GM21786 (cell line): Measurements from ENCODE around the gene TMEM169.

Experiments used
- ATAC-seq: cut with Tn5 transposase; IDR thresholded peaks from one replicate; pipeline ENCODE4 v1.9.1; 2021; ENCODE audit not compliant: unreplicated experiment

TMEM169 gene, protein sequence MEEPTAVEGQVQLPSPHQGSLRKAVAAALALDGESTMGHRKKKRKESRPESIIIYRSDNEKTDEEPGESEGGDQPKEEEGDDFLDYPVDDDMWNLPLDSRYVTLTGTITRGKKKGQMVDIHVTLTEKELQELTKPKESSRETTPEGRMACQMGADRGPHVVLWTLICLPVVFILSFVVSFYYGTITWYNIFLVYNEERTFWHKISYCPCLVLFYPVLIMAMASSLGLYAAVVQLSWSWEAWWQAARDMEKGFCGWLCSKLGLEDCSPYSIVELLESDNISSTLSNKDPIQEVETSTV

DNA sequence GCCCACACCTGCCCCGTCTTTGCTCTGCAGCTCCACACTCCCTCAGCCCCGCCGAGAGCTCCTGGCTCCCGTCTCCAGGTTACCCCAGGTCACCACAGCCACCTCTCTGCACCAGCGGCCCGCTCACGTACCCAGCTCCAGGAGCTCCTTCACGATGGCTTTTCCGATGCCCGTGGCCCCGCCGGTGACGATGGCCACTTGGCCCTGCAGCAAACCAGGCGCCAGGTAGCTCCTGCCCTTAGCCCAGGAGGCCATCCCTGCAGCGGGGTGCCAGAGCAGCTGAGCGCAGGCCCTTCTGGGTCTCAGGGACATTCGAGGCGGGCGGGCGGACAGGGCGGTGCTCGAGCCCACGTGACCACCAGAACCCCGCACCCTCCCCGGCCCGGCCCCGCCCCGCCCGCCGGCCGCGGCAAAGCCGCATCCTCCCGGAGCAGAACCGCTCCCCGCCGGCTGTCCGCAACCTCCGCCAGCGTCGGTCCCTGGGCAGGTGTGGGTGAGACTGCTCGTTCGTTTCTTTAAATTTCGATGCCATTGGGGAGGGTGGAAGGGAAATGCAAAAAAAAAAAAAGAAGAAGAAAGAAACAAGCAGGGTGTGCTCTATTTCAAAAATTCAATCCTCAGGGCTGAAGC, at the start of gene TMEM169, which contains the start of gene PECR:
TSS of gene TMEM169 (plus strand) at position 433 of the 630 bp plus-strand sequence. CDS start 14,045 bp downstream, outside the sequence.
TSS of gene PECR (minus strand) at position 323 of the 630 bp plus-strand sequence. CDS start at position 255, 68 bp downstream.
- peak; percentile 92 for ATAC-seq

DNA sequence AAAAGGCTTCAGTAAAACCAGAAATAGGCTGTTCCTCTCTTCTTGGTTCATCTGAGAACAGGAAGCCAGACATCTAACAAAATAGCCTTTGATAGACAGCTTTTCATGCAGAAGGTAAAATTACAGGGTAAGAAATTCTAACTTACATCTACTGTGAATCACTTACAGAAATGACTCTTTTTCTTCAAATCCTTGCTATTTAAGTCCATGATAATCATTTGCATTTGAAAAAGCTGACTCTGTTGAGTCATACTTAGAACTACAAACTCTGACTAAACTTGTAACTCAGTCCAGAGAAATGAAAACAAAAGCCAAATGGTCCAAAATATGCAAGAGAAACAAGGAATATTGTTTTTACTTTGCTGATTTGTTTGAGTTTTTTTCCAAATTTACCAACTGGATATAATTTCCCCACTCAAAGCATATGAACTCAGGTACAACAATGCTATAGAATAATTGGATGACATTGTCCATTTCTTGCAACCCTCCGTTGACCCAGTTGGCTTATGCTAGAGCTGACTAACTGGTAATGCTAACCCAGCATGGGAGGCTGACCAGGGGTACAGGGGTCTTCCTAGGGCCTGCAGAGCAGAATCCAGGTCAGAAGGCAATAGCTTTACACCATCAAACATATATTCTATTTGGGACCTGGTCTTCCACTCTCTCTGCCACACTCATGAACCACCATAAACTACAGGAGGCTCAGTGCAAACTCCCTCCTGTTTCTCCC, 49.6 kb upstream of the TMEM169 start:
- ATAC-seq: peak; percentile 79

DNA sequence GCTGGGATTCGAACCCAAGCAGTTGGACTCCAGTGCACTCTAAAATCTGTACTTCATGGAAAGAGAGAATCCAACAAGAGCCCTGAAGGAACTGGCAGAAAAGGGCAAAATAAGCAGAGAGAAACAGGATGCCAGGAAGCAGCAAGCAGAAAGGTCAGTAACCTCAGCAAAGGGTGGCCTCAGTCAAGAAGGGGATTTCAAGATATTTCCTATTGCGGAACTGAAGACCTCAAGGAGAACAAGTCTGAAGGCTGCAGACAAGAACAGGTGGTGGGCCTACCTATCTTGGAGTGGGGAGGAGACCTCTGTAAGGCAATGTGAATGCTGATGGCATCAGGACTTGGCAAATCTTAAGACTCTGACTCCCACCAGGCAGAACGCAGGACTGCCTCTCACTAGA, 48.3 kb upstream of the TMEM169 start:
- ATAC-seq: peak; percentile 31

DNA sequence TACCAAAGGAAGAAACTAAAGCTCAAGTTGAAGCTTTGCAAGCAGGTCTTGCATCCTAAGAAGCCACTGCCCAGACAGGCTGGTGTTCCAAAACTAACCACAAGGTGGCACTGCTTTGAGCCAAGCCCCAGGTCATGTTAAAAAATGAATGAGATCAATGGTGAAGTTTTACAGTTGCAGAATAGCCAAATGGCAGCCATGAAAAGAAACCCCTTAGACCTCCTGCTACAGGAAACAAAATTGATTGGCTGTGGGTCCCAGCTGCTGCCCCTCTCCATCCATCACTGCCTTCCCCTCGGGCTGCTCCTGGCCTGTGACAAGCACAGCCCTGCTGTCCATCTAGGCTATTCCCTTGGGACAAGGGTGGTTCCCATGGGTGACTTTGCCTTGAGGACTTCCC, 47.7 kb upstream of the TMEM169 start:
- ATAC-seq: peak; percentile 32

DNA sequence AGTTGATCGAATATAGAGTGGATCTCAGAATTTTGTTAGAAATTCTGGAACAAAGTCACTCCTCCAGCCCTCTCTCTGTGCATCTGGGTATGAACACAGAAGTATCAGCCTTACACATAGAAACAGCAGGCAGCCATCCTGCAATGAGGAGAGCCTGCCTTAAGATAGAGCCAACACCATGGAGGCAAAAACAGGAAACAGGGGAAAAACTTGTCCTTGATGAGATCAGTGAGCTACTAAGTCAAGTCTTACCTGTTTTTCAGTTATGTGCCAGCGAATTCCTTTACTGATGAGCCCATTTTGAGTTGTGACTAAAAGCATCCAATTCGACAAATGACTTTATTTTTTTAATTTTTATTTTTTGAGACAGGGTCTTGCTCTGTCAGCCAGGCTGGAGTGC, 41.8 kb upstream of the TMEM169 start:
- ATAC-seq: no peak

DNA sequence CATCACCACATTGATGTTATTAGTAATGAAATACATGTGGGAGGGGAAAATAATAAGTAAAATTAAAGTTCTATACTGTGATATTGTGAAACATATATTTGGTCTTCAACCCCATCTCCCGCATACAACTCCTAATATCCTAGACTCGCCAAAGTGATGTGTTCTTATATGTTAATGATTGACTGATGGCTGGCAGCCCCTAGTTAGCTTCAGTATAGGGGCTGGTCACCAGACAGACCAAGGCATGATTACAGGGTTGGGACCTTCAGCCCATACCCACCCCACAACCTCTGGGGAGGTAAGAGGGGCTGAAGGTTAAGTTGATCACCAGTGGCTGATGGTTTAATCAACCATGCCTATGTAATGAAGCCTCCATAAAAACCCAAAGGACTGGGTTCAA, 40.3 kb upstream of the TMEM169 start:
- no peak for ATAC-seq

DNA sequence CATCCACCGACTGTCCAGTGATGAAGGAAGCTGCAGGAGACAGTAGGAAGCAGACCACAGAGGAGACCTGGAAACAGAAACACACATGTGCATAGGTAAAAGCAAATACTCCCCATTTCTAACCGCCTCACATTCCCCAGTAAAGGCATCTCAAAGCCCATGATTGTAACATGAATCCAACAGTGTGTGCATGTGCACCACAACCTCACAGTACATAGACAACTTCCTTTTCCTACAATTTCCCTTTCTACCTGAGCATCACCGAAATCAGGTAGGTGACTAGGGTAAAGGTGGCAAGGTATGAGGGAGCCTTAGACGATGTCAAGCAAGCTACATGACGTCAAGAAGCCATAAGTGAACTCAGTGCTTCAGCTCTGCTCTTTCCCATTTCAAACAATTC, 37.8 kb upstream of the TMEM169 start:
- ATAC-seq: no peak

DNA sequence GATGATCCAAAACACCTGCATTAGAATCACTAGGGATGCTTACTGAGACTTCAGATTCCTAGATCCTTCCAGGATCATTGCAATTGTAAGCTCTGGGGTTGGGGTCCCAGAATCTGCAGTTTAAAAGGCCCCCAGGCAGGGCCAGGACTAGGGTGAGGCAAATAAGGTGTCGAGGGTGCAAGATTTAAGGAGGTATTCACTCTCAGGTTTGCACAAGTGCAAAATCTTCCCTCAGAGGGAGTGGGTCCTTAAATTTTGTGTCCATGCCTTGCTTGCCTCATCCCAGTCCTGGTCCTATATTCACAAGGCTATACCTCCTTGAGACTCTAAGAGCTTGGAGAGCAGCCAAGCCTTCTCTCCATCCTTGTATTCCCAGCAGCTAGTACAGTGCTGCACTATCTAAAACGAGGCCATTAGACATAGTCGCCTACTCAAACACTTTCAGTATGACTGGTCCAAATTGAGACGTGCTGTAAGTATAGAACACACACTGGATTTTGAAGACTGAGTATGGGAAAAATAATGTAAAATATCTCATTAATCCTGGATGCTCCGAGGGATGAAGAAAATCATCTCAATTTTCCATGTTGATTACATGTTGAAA, 36.7 kb upstream of the TMEM169 start:
- peak; percentile 99 for ATAC-seq

DNA sequence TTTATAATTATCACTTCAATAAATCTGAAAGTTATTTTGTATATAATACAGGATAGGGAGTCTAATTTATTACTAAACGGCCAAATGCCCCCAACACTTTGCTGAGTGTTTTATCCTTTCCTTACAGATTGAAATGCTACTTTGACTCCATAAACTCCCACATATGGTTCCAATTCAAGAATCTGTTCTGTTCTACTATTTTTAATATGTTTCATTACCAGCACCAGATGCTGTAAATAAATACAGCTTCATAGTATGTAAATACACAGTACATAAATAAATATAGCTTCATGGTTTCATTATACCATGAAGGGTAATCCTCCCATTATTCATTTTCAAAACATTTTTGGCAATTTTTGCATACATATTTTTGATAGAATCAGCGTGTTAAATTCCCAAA, 34.3 kb upstream of the TMEM169 start:
- ATAC-seq: no peak

DNA sequence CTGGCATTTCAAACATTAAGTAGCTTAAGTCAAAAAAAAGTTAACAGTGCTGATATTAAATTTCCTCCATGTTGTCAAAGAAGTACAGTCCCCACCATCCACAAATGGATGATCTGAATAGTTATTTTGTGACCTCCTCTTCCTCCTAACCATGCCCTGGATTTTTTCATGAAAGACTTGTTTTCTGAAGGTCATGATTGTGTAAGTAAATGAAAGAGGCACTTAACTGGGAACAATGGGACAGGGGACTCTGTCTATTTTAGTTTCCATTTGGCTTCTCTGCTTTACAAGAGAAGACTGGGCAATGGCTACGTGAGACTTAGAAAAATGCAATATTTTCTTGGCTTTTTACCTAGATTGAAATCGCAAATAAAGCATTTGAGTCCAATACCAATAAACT, 32.3 kb upstream of the TMEM169 start:
- ATAC-seq: no peak

DNA sequence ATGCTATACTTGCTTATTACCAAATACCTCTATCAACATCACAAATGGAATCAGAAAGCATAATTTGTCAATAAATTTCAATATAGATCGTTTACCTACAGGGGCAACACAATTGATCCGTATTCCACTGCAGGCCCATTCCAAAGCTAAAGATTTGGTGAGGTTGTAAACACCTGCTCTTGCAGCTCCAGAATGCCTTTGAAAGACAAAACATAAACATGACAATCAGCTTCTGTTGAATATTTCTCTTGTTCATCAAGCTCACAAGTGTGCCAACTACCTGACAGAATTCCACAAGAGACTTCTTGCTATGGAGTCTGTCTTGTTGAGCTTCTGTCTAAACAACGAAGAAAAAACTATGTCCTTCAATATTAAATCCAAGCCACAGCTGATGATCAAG, 30.4 kb upstream of the TMEM169 start:
- ATAC-seq: no peak

DNA sequence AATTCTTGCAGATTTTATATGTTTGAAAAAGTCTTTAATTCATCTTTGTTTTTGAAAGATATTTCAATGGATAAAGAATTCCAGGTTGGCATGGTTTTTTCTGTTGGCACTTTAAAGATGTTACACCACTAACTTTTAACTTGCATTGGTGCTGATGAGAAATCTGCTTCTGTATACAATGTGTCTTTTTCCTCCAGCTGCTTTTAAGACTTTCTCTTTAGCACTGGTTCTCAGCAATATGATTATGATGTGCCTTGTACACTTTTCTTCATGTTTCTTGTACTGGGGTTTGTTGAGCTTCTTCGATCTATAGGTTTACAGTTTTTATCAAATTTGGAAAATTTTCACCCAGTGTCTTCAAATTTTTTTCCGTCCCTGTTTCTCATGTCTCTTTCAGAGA, 29.3 kb upstream of the TMEM169 start:
- no peak for ATAC-seq

DNA sequence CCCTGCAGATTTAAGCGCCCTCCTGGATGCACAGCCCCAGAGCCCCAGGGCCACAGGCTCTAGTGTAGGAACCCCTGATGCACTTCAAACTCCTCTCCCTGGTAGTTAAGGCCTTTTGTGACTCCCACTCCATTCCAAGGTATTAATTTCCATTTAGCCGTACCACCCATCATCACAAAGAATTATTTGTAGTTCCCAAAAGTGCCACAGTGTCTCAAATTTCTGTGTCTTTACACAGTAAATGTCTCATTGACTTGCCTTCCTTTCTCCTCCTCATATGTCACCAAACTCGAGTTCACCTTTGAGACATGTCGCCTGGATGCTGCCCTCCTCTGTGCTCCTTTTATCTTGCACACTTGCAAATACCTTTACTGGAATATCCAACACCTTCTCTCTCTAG, 26.0 kb upstream of the TMEM169 start:
- ATAC-seq: no peak

DNA sequence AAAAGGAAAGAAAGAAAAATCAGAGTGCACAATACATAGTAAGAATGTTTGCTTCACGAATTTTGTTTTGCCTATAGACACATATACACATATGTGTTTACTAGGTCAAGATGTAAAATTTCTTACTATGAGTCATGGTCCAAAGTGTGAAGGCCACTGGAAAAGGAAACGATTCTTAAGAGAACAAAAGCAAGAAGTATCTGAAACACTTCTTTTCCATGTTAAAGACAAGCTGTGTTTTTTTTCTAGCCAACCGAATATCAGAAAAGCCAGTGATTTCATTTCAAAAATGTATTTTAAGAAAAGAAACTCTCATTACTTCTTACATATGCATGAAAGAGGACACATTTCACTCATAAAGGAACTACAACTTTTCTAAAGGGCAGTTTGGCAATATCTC, 25.0 kb upstream of the TMEM169 start:
- peak; percentile 38 for ATAC-seq

DNA sequence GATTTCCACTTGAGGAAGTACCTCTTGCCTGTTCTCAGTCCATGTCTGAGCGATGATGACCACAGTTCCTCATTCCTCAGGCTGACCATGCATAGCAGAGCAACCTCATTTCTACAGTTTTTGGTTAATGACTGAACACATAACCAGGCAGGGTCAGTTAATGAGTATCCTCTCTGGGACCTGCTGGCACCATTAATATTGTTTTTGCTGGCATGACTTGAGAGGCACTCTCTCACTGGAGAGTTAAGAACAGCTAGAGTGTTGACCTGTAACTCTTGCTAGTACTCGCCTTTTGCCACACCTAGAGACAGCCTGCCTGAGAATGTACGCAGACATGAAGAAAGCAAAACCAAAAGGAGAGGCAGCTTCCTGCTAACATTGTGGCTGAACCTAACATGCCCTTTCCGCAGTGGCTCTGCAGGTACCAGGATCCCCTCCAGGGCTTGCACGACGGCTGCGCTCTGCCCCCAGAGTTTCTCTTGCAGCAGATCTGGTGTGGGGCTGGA, 24.0 kb upstream of the TMEM169 start:
- peak; percentile 82 for ATAC-seq

DNA sequence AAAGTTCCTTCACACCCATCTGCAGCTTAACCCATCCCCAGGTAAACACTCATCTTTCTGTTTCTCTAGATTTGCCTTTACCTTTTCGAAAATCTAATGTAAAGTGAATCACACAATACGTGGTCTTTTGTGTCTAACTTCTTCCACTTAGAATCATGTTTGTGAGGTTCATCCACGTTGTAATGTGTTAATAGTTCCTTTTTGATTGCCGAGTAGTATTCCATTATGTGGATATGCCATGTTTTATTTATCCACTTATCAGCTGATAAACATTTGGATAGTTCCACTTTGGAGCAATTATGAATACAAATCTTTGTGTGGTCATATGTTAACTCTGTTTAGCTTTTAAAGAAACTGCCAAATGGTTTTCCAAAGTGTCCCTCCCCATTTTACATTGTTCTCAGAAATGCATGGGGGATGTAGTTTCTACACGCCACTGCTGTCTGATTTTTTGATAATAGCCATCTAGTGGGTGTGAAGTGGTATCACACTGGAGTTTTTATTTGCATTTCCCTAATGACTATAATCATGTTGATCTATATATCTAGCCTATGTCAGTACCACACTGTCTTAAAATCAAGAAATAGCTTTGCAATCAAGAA, 22.4 kb upstream of the TMEM169 start:
- ATAC-seq: no peak

DNA sequence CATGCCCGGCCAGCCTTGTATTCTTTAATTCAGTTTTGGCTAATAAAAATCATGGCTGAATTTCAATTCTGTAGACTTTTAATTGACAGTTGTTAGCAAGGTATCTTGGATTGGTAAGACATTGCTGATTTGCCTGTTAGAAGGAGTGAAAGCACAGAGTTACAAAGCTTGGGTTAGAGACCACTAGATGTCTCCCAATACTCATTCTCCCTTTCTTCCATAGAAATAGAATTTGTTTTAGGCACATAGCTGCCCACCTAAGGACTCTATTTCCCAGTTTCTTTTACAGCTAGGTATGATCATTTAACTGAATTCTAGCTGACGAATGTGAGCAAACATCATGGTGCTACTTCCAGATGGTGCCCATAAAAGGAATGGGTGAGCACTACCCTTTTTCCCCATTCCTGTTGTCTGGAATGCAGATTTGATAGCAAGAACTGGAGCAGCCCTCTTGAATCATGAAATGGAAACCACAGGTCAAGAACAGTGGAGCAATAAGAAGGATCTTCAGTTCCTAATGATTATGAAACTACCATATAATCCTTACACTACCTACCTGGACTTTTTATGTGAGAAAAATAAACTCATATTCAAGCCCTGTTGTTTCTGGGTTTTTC, 17.6 kb upstream of the TMEM169 start:
- no peak for ATAC-seq

DNA sequence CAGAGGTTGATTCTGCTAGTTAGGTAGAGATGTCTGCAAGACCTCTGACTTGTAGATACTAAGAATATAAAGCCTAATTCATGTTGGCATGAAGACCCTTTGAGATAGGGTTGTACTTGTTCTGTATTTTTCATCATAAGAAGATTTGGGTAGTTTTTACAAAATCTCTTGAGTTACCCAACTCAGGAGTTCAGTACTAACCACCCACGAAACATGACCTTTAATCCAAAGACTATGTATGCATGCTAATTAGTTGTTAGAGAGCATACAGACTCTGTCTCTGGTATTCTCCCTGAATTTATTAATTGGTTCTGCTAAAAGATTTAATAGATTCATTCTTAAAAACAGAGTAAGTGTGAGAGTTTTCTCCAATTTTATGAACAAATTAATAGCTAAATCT, 17.1 kb upstream of the TMEM169 start:
- ATAC-seq: no peak

DNA sequence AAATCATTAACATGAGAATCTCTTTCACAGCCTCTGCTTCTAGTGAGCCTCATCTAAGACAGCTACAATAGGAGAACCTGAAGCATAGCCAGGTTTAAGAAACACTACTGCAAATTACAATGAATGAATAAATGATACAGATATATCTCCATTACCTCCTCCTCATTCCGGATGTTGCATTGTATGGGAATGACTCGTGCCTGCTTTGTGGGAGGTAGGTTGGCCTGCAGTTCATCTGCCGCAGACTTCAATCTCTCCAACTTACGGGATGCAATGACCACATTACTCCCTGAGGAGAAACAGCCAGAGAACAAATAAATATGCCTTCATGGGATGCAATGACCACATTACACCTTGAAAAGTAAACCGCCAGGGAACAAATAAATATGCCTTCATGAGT, 15.5 kb upstream of the TMEM169 start:
- ATAC-seq: no peak

DNA sequence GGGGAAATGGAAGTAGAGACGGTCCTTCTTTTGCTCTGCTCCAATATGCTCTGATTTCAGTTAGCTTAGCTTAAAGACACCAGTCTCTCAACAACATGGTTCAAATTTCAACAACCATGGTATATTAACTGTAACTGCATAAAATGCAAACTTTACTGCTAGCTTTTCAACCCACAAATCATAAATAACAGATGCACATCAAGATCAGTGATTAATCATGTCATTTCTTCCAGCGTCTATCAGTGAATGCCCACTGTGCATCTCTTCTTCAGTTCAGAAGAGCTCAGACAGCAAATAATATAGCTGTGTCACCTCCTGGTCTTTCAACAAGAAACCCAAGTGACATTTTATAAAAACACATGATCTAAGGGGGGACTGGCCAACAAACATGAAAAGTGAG, 12.7 kb upstream of the TMEM169 start:
- ATAC-seq: no peak

DNA sequence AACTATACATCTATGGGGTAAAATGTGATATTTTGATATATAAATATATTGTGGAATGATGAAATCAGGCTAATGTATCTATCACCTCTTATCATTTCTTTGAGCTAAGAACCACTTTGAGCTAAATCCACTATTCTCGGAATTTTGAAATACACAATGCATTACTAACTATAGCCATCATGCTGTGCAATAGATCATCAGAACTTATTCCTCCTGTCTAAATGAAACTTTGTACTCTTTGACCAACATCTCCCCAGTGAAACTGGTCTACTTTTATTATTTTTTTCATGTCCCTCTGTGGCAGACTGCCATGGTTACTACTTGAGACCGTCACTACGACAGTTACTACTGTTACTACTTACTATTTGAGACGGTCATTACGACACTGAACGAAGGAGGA, 11.5 kb upstream of the TMEM169 start:
- ATAC-seq: no peak
